GM18517 (cell line): ENCODE measurements around the gene TTLL6.
A peak's percentile ranks its signal among the peaks of the same experiment; 100 is the strongest.
"Not testable (repeated sequence)": the region's sequence is repeated elsewhere in the genome, so short reads cannot be mapped to it uniquely, and the experiment has no call there.

Experiments used
- ATAC-seq: cut with Tn5 transposase; IDR thresholded peaks from one replicate; pipeline ENCODE4 v1.9.1; 2021; ENCODE audit warnings: mild to moderate bottlenecking, moderate library complexity; ENCODE audit not compliant: unreplicated experiment

TTLL6 gene

GRCh38 chr17:48816774-48817590 is at the start of gene TTLL6:
TTLL6 (minus strand) TSS chr17:48817229; CDS start chr17:48817072, 157 bp downstream.
- ATAC-seq, result peak; percentile 59

- ATAC-seq, result no peak
Measured at GRCh38 chr17:48860456-48860855, 43.4 kb upstream of the TTLL6 start.

GRCh38 chr17:48860034-48860433 is 43.0 kb upstream of the TTLL6 start:
- no peak for ATAC-seq

- no peak for ATAC-seq
Measured at GRCh38 chr17:48856122-48856821, 39.2 kb upstream of the TTLL6 start.

GRCh38 chr17:48854774-48855476 is 37.9 kb upstream of the TTLL6 start:
- no peak for ATAC-seq

- no peak for ATAC-seq
Measured at GRCh38 chr17:48850792-48851323, 33.8 kb upstream of the TTLL6 start.

GRCh38 chr17:48843187-48843900 is 26.3 kb upstream of the TTLL6 start:
- no peak for ATAC-seq

- no peak for ATAC-seq
Measured at GRCh38 chr17:48842746-48843145, 25.7 kb upstream of the TTLL6 start.

- ATAC-seq, result peak; percentile 87
Measured at GRCh38 chr17:48841395-48841831, 24.4 kb upstream of the TTLL6 start.

GRCh38 chr17:48840441-48840840 is 23.4 kb upstream of the TTLL6 start:
- no peak for ATAC-seq

- not testable (repeated sequence) for ATAC-seq
Measured at GRCh38 chr17:48837458-48837857, 20.4 kb upstream of the TTLL6 start.

- no peak for ATAC-seq
Measured at GRCh38 chr17:48835971-48836370, 18.9 kb upstream of the TTLL6 start.

GRCh38 chr17:48834973-48835372 is 17.9 kb upstream of the TTLL6 start:
- ATAC-seq, result no peak

- ATAC-seq, result no peak
Measured at GRCh38 chr17:48831549-48831883, 14.5 kb upstream of the TTLL6 start.

GRCh38 chr17:48830840-48831548 is 14.0 kb upstream of the TTLL6 start, which contains the start of gene CALCOCO2:
CALCOCO2 (plus strand) TSS chr17:48831035; CDS start chr17:48841708, 10,673 bp downstream.
- peak; percentile 62 for ATAC-seq

- ATAC-seq, result no peak
Measured at GRCh38 chr17:48825446-48826381, 8.7 kb upstream of the TTLL6 start.

- not testable (repeated sequence) for ATAC-seq
Measured at GRCh38 chr17:48820936-48821335, 3.9 kb upstream of the TTLL6 start.

GRCh38 chr17:48819466-48819865 is 2.4 kb upstream of the TTLL6 start:
- no peak for ATAC-seq

GRCh38 chr17:48818361-48818841 is 1.4 kb upstream of the TTLL6 start:
- no peak for ATAC-seq
